Stomach smooth muscle (tissue), 2 donors: ENCODE data around the gene ZSWIM5.

ENCODE experiments used
- H3K27ac ChIP-seq: one replicate; pipeline ENCODE4 v1.7.0; 2013; ENCODE audit warnings: mild to moderate bottlenecking, low read length, inconsistent platforms
- H3K27me3 ChIP-seq, 2 donors: one replicate each; pipeline ENCODE4 v1.7.0; 2013; ENCODE audit warnings: low read length in 2 of 2; ENCODE audit not compliant: insufficient read depth in 2 of 2, control insufficient read depth in 1 of 2
- H3K36me3 ChIP-seq, 2 donors: one replicate each; pipeline ENCODE4 v1.7.0; 2013; ENCODE audit warnings: low read length in 2 of 2; ENCODE audit not compliant: control insufficient read depth in 2 of 2, insufficient read depth in 2 of 2
- H3K4me1 ChIP-seq: one replicate; pipeline ENCODE4 v1.7.0; 2013; ENCODE audit warnings: low read length; ENCODE audit not compliant: control insufficient read depth, insufficient read depth
- H3K4me3 ChIP-seq, 2 donors: one replicate each; pipeline ENCODE4 v1.7.0; 2013; ENCODE audit warnings: low read length in 2 of 2
- H3K9ac ChIP-seq, 2 donors: one replicate each; pipeline ENCODE4 v1.7.0; 2013; ENCODE audit warnings: low read length in 2 of 2, mild to moderate bottlenecking in 1 of 2
- H3K9me3 ChIP-seq, 2 donors: one replicate each; pipeline ENCODE4 v1.7.0; 2013; ENCODE audit warnings: low read length in 2 of 2; ENCODE audit not compliant: control insufficient read depth in 2 of 2
- donor health status: healthy.
- donor health status: Pancreatic carcinoma.

The ZSWIM5 gene

GRCh38 chr1:45033356-45033755, 173.0 kb downstream of the ZSWIM5 start:
- no peaks in the 10 kb centered on the region for H3K27me3 ChIP-seq
- H3K9me3 ChIP-seq: no peaks in the 10 kb centered on the region
- H3K9ac ChIP-seq: no peak overlapping the region
- no peak overlapping the region for H3K27ac ChIP-seq
- peaks cover 10 to 12% of the 10 kb centered on the region in 2 donors for H3K36me3 ChIP-seq
- no peak overlapping the region for H3K4me3 ChIP-seq
- no peaks in the 10 kb centered on the region for H3K4me1 ChIP-seq

DNA sequence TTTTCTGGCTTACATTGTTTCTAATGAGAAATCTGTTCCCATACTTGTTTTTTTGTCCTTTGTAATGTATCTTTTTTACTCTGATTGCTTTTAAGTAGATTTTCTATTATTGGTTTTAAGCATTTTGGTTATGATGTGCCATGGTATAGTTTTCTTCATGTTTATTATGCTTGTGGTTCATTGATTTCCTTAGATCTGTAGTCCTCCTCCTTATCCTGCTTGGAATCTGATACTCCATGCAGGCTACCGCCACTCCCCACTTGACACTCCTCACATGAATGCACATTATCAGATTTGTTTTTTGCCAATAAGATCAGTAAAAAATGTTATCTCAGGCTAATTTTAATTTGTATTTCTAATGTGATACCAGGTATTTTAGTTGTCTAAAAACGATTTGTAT, 173.6 kb downstream of the ZSWIM5 start:
- Histone ChIP-seq H3K27me3 (no peaks in the 10 kb centered on the region), H3K9ac (no peak overlapping the region), H3K27ac (no peak overlapping the region), H3K4me1 (no peaks in the 10 kb centered on the region), H3K36me3 (peaks cover 10 to 12% of the 10 kb centered on the region in 2 donors), H3K4me3 (no peak overlapping the region), H3K9me3 (no peaks in the 10 kb centered on the region)

DNA sequence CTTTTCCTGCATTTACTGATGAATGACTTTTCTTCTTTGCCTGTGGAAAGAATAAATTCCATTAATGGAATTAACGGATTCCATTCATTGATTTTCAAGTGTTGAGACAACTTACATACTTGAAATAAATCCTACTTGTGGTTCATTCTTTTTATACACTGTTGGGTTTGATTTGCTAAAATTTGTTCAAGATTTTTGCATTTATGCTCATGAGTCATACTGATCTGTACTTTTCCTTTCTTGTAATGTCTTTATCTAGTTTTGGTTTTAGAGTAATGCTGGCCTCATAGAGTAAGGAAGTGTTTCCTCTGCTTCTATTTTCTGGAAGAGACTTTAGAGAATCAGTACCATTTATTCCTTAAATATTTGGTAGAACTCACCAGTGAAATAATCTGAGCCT, 180.0 kb downstream of the ZSWIM5 start:
- Histone ChIP-seq H3K36me3 (no peaks in the 10 kb centered on the region), H3K9ac (no peak overlapping the region), H3K4me3 (no peak overlapping the region), H3K4me1 (no peaks in the 10 kb centered on the region), H3K9me3 (no peaks in the 10 kb centered on the region), H3K27me3 (no peaks in the 10 kb centered on the region), H3K27ac (no peak overlapping the region)

- Histone ChIP-seq H3K27ac (no peak overlapping the region), H3K4me3 (no peak overlapping the region), H3K36me3 (no peaks in the 10 kb centered on the region), H3K4me1 (no peaks in the 10 kb centered on the region), H3K9me3 (no peaks in the 10 kb centered on the region), H3K9ac (no peak overlapping the region), H3K27me3 (no peaks in the 10 kb centered on the region)
Observed at GRCh38 chr1:45023663-45024062, 182.7 kb downstream of the ZSWIM5 start.

GRCh38 chr1:45018599-45019230, 187.7 kb downstream of the ZSWIM5 start:
- H3K27me3 ChIP-seq: no peaks in the 10 kb centered on the region
- H3K36me3 ChIP-seq: peaks cover 5 to 7% of the 10 kb centered on the region in 2 donors
- no peaks in the 10 kb centered on the region for H3K9me3 ChIP-seq
- H3K9ac ChIP-seq: peak overlapping the region in 1 of 2 donors; percentile 29
- no peak overlapping the region for H3K27ac ChIP-seq
- H3K4me3 ChIP-seq: peak overlapping the region in 1 of 2 donors; percentile 3
- H3K4me1 ChIP-seq: peaks cover 11% of the 10 kb centered on the region

DNA sequence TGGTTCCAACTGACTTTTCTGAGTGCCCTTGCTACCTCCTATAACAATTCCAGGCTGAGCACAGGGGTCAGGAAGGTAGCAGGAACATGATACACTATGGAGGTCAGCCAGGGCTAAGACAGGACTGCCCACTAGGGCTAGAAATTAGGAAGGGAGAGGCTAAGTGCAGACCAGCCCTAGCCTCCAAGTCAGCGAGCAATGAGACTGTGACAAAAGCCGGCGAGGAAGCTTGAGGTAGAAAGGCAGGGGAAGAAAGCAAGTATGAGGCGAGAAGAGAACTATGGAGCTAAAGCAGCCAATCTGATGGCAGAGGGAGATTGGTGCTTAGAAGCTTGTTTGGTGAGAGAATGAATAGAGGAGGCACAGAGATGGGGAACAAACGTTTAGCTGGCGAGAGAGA, 189.6 kb downstream of the ZSWIM5 start:
- peaks cover 5 to 11% of the 10 kb centered on the region in 2 donors for H3K36me3 ChIP-seq
- no peaks in the 10 kb centered on the region for H3K9me3 ChIP-seq
- no peak overlapping the region for H3K4me3 ChIP-seq
- peaks cover 29% of the 10 kb centered on the region for H3K4me1 ChIP-seq
- H3K9ac ChIP-seq: no peak overlapping the region
- H3K27ac ChIP-seq: no peak overlapping the region
- H3K27me3 ChIP-seq: no peaks in the 10 kb centered on the region

DNA sequence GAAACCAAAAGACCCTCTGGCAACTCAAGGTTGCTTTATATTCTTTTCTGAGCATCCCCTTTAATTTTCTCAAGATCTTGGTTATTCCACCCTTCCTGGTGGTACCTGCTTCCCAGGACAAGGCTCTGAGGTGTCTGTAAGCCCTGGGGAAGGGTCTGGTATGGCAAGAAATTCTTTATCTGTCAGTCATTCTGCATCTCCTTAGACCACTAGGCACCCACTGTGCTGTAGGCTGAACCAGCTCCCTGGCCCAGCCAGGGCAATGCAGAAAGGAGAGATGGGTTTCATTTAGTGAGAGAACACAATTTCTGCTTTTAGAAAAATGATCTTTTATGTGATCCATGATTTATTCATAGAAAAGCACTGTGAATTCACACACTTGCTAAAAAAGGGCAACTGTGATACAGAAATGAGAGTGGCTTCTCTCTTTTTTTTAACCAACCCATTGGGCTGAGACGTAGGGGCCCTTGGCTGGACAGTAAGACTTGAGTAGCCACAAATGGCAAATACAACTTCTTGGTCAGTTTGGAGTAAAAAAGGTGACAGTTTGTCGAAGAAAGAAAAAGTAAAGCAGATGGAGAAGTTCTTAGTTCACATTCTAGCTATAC, 190.2 kb downstream of the ZSWIM5 start:
- Histone ChIP-seq H3K4me3 (no peak overlapping the region), H3K27me3 (no peaks in the 10 kb centered on the region), H3K9ac (no peak overlapping the region)

GRCh38 chr1:45015683-45016082, 190.7 kb downstream of the ZSWIM5 start:
- Histone ChIP-seq H3K9ac (no peak overlapping the region), H3K27me3 (no peaks in the 10 kb centered on the region), H3K4me3 (no peak overlapping the region), H3K4me1 (peaks cover 35% of the 10 kb centered on the region), H3K9me3 (no peaks in the 10 kb centered on the region), H3K27ac (no peak overlapping the region), H3K36me3 (peaks cover 5 to 11% of the 10 kb centered on the region in 2 donors)

More for the DNA sequence above, 190.2 kb downstream of the ZSWIM5 start:
- Histone ChIP-seq H3K36me3 (peaks cover 5 to 11% of the 10 kb centered on the region in 2 donors), H3K4me1 (peaks cover 35% of the 10 kb centered on the region), H3K27ac (no peak overlapping the region), H3K9me3 (no peaks in the 10 kb centered on the region)

DNA sequence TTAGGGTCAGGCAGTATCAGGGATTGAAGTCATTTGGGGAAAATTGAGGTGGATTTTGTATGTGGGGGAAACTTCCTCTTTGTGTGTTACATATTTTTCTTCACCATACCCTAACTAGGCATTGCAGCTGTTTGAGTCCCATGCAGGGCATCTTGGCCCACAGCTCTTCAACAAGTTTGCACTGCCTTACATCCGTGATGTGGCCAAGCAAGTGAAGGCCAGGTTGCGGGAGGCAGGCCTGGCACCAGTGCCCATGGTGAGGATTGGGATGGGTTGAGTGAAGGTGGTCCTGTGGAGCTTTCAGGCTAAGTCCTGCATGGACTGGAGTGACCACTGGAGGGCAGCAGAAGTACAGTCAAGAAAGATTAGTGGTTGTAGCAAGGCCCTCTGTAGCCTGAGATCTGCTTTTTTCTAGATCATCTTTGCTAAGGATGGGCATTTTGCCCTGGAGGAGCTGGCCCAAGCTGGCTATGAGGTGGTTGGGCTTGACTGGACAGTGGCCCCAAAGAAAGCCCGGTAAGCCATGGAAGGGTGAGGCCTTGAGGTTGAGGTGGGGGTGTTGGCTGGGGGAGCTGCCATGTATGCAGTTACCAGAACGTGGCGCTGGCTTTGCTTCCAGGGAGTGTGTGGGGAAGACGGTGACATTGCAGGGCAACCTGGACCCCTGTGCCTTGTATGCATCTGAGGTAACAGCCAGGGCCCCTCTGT, 191.9 kb downstream of the ZSWIM5 start:
- H3K4me1 ChIP-seq: peaks cover 47% of the 10 kb centered on the region
- no peak overlapping the region for H3K4me3 ChIP-seq
- peak overlapping the region; percentile 21 to 22 for H3K9ac ChIP-seq
- no peaks in the 10 kb centered on the region for H3K9me3 ChIP-seq
- peak overlapping the region; percentile 37 for H3K27ac ChIP-seq
- H3K36me3 ChIP-seq: peaks cover 7 to 11% of the 10 kb centered on the region in 2 donors
- H3K27me3 ChIP-seq: no peaks in the 10 kb centered on the region

DNA sequence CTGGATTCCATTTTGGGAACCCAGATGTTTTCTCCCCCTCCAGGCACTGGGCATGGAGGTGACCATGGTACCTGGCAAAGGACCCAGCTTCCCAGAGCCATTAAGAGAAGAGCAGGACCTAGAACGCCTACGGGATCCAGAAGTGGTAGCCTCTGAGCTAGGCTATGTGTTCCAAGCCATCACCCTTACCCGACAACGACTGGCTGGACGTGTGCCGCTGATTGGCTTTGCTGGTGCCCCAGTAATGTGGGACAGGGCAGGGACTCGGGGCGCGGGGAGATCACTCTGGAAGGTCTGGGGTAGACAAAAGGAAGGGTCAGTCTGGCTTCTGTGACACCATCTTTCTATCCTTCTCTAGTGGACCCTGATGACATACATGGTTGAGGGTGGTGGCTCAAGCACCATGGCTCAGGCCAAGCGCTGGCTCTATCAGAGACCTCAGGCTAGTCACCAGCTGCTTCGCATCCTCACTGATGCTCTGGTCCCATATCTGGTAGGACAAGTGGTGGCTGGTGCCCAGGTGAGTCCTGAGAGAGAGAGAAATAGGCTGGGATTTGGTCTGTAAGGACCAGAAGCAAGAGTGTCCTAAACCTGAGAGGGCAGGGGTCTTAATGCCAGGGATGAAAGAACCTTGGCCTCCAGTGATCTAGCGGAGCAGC, 192.7 kb downstream of the ZSWIM5 start:
- H3K27ac ChIP-seq: peak overlapping the region; percentile 91

More for the DNA sequence above, 192.7 kb downstream of the ZSWIM5 start:
- Histone ChIP-seq H3K4me3 (no peak overlapping the region), H3K27me3 (no peaks in the 10 kb centered on the region), H3K9me3 (no peaks in the 10 kb centered on the region), H3K9ac (no peak overlapping the region), H3K36me3 (peaks cover 13 to 18% of the 10 kb centered on the region in 2 donors), H3K4me1 (peaks cover 55% of the 10 kb centered on the region)
